Mesendoderm (in vitro differentiated cells): ENCODE results near the gene MGMT.
A peak's percentile ranks its signal among the peaks of the same experiment; 100 is the strongest.

Experiments
- DNase-seq: peaks from one replicate; pipeline ENCODE4 v3.0.0; 2013
- H2AK5ac ChIP-seq: 2 replicates; pipeline ENCODE4 v1.6.1; 2013; ENCODE audit warnings: low read length, inconsistent platforms
- H2BK120ac ChIP-seq: 2 replicates; pipeline ENCODE4 v1.6.1; 2013; ENCODE audit warnings: low read depth, mild to moderate bottlenecking, low read length, moderate library complexity, mixed read lengths
- H2BK15ac ChIP-seq: replicated peaks from 2 replicates; pipeline ENCODE4 v1.6.1; 2013; ENCODE audit warnings: low read depth, mild to moderate bottlenecking, moderate library complexity
- H2BK5ac ChIP-seq: 2 replicates; pipeline ENCODE4 v1.6.1; 2013; ENCODE audit warnings: low read length, inconsistent platforms
- H3K18ac ChIP-seq: 2 replicates; pipeline ENCODE4 v1.6.1; 2013; ENCODE audit warnings: mild to moderate bottlenecking, low read length, mixed read lengths
- H3K23ac ChIP-seq: one replicate; pipeline ENCODE4 v1.6.1; 2013; ENCODE audit warnings: low read length
- H3K27ac ChIP-seq: 2 replicates; pipeline ENCODE4 v1.5.1; 2013; ENCODE audit warnings: low read depth, mild to moderate bottlenecking, inconsistent platforms, low read length, moderate library complexity
- H3K27me3 ChIP-seq: 2 replicates; pipeline ENCODE4 v1.6.1; 2013; ENCODE audit warnings: low read length, control low read depth, mild to moderate bottlenecking, inconsistent platforms; ENCODE audit not compliant: insufficient read depth, poor library complexity
- H3K36me3 ChIP-seq: 2 replicates; pipeline ENCODE4 v1.6.1; 2013; ENCODE audit warnings: low read length, inconsistent platforms; ENCODE audit not compliant: control insufficient read depth, insufficient read depth
- H3K4ac ChIP-seq: one replicate; pipeline ENCODE4 v1.6.1; 2013; ENCODE audit warnings: low read depth, mild to moderate bottlenecking, low read length, moderate library complexity
- H3K4me1 ChIP-seq: 2 replicates; pipeline ENCODE4 v1.6.1; 2013; ENCODE audit warnings: low read depth, low read length, inconsistent platforms; ENCODE audit not compliant: control insufficient read depth
- H3K4me2 ChIP-seq: 2 replicates; pipeline ENCODE4 v1.6.1; 2013; ENCODE audit warnings: low read length
- H3K4me3 ChIP-seq: 2 replicates; pipeline ENCODE4 v1.5.1; 2013; ENCODE audit warnings: mild to moderate bottlenecking, low read length
- H3K56ac ChIP-seq: one replicate; pipeline ENCODE4 v1.6.1; 2013; ENCODE audit warnings: low read length
- H3K79me1 ChIP-seq: 2 replicates; pipeline ENCODE4 v1.6.1; 2013; ENCODE audit warnings: low read length, inconsistent platforms
- H3K79me2 ChIP-seq: 2 replicates; pipeline ENCODE4 v1.6.1; 2013; ENCODE audit warnings: mild to moderate bottlenecking, low read length; ENCODE audit not compliant: control insufficient read depth, insufficient read depth
- H3K9ac ChIP-seq: 2 replicates; pipeline ENCODE4 v1.6.1; 2013; ENCODE audit warnings: low read length, inconsistent platforms
- H4K5ac ChIP-seq: one replicate; pipeline ENCODE4 v1.6.1; 2013; ENCODE audit warnings: low read length
- H4K8ac ChIP-seq: one replicate; pipeline ENCODE4 v1.6.1; 2013; ENCODE audit warnings: low read depth, mild to moderate bottlenecking, control low read depth, low read length, moderate library complexity
- WGBS: extraction: QIAGEN DNeasy Blood & Tissue Kit; methylation state at CpG from one replicate; pipeline ENCODE4 v1.1.7; 2013; ENCODE audit warnings: low lambda C conversion rate, missing lambda C conversion rate; ENCODE audit not compliant: insufficient coverage; ENCODE audit errors: extremely low coverage; 5-methylcytosine and 5-hydroxymethylcytosine counted together

The MGMT gene

DNA sequence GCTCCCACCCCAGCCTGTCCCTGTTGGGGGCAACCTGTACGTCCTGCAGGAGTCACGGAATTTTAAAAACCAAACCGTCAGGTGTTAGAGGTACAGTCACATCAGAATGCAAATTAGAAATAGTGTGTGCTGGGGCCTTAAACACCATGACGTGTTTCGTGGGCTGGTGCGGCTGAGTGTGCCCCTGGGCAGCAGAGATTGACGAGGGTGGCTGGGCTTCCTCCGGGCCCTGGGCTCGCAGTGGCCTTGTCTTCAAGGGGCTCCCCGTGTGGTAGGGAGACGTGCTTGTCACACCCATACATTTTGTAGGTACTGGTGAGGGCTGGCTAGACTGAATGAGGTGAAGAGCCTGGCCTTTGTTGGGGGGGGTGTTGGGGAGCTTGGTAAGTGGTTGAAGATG, 7.6 kb downstream of the MGMT start:
- no peaks in the 10 kb centered on the region for H3K79me2 ChIP-seq
- no peaks in the 10 kb centered on the region for H3K36me3 ChIP-seq
- H2BK15ac ChIP-seq: no peak overlapping the region
- no CpG with 5 or more reads among the region's 11 CpGs for WGBS
- H2AK5ac ChIP-seq: no peak overlapping the region
- no peak overlapping the region for H4K8ac ChIP-seq
- no peak overlapping the region for H3K4ac ChIP-seq
- no peak overlapping the region for H3K56ac ChIP-seq
- H2BK120ac ChIP-seq: no peak overlapping the region
- no peaks in the 10 kb centered on the region for H3K4me1 ChIP-seq
- H3K18ac ChIP-seq: no peak overlapping the region
- no peak overlapping the region for H3K9ac ChIP-seq
- H3K27ac ChIP-seq: no peak overlapping the region
- no peak overlapping the region for H3K4me3 ChIP-seq
- no peak overlapping the region for H3K4me2 ChIP-seq
- no peak for DNase-seq
- no peak overlapping the region for H4K5ac ChIP-seq
- no peak overlapping the region for H3K23ac ChIP-seq
- H3K27me3 ChIP-seq: no peaks in the 10 kb centered on the region
- H2BK5ac ChIP-seq: no peak overlapping the region
- H3K79me1 ChIP-seq: no peaks in the 10 kb centered on the region

DNA sequence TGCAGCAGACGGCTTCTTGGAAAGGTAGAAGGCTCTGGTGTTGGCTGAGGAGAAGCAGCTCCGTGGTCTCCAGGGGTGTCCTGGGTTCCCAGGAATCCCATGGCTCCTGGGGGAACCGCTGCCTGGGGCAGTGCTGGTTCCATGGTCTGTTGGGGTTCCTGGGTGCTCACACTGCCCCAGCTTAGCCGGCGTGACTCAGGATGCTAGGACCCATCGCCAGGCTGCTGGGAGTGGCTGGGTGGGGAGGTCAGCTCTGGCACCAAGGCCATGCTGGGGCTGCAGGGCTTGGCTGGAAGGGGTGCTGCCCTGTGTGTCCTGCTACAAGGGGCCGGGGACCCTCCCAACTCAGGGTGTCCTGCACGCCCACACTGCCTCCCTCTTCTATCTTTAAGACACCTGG, 9.4 kb downstream of the MGMT start:
- Histone ChIP-seq H3K27me3 (no peaks in the 10 kb centered on the region), H3K79me2 (no peaks in the 10 kb centered on the region), H3K56ac (no peak overlapping the region), H2BK15ac (no peak overlapping the region), H3K79me1 (no peaks in the 10 kb centered on the region), H3K4me2 (no peak overlapping the region), H3K4me3 (no peak overlapping the region), H4K8ac (no peak overlapping the region), H3K4ac (no peak overlapping the region), H3K36me3 (no peaks in the 10 kb centered on the region), H4K5ac (no peak overlapping the region), H2BK5ac (no peak overlapping the region), H3K18ac (no peak overlapping the region), H2BK120ac (no peak overlapping the region), H3K23ac (no peak overlapping the region), H3K4me1 (no peaks in the 10 kb centered on the region), H3K9ac (no peak overlapping the region), H3K27ac (no peak overlapping the region), H2AK5ac (no peak overlapping the region)
- no CpG with 5 or more reads among the region's 8 CpGs for WGBS
- DNase-seq: no peak

DNA sequence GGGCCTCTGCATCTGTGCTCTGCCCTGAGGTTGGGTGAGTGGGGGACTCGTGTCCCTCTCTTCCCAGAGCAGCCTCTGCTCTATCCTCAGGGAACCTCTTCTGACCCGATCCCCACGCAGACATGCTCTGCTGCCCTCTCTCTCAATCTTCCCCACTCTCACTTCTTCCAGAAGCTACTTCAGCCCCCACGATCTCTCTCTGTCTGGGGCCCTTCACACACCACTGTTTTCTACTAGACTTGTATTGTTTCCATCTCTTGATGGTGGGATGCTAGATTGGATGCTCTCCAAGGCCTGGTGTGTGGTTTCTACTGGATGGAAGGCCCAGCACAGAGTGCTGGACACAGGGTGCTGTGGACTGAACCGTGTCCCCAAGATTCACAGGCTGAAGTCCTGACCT, 10.0 kb downstream of the MGMT start:
- Histone ChIP-seq H2BK120ac (no peak overlapping the region), H2BK5ac (no peak overlapping the region), H3K79me2 (no peaks in the 10 kb centered on the region)

DNA sequence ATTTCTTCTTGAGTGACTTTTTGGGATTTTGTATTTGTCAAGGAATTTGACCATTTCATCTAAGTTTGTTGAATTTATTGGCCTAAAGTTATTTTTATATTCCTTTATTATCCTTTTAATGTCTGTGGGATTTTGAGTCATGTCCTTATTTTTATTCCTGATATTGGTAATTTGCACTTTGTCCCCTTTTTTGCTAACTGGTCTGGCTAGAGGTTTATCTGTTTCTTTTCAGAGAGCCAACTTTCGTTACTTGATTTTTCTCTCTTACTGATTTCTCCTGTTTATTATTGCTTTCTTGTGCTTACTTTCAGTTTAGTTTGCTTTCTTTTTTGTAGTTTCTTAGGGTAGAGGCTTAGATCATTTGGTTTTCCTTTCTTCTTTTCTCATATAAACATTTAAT, 14.6 kb downstream of the MGMT start:
- Histone ChIP-seq H3K4ac (no peak overlapping the region), H4K8ac (no peak overlapping the region)

More for the DNA sequence above, 10.0 kb downstream of the MGMT start:
- Histone ChIP-seq H3K9ac (no peak overlapping the region), H4K5ac (no peak overlapping the region), H3K27ac (no peak overlapping the region), H2BK15ac (no peak overlapping the region), H3K36me3 (no peaks in the 10 kb centered on the region), H3K23ac (no peak overlapping the region), H3K79me1 (no peaks in the 10 kb centered on the region), H3K18ac (no peak overlapping the region), H3K4ac (no peak overlapping the region), H3K4me2 (no peak overlapping the region), H4K8ac (no peak overlapping the region), H3K4me1 (no peaks in the 10 kb centered on the region), H3K56ac (no peak overlapping the region), H2AK5ac (no peak overlapping the region), H3K4me3 (no peak overlapping the region), H3K27me3 (no peaks in the 10 kb centered on the region)
- no peak for DNase-seq
- no CpG with 5 or more reads among the region's 5 CpGs for WGBS

DNA sequence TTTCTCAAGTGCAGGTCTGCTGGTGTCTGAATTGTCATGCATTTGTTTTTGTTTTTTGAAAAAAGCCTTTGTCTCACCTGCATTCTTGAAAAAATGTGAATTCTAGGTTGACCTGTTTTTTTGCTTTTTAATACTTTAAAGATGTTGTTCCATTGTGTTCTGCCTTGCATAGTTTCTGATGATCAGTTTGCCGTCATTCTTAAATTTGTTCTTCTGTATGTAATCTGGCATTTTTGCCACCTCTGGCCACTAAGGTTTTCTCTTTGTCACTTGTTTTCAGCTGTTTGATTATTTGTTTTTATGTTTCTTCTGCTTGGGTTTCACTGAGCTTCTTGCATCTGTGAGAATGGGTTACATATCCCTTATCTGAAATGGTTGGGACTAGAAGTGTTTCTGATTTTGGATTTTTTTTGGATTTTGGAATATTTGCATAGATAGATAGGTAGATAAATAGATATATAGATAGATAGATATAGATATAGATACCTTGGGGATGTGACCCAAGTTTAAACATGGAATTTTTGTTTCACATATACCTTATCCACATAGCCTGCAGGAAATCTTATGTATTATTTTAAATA, 16.5 kb downstream of the MGMT start:
- no peak overlapping the region for H3K9ac ChIP-seq
- no peak overlapping the region for H3K27ac ChIP-seq
- WGBS: no CpG with 5 or more reads among the region's 1 CpG
- H3K79me1 ChIP-seq: no peaks in the 10 kb centered on the region
- peak; percentile 33 for DNase-seq
- no peak overlapping the region for H3K4me3 ChIP-seq
- no peaks in the 10 kb centered on the region for H3K79me2 ChIP-seq
- H3K27me3 ChIP-seq: no peaks in the 10 kb centered on the region
- H2BK5ac ChIP-seq: no peak overlapping the region
- H2BK15ac ChIP-seq: no peak overlapping the region
- no peak overlapping the region for H4K5ac ChIP-seq
- no peak overlapping the region for H2BK120ac ChIP-seq
- no peak overlapping the region for H3K56ac ChIP-seq
- H3K18ac ChIP-seq: no peak overlapping the region
- H3K4ac ChIP-seq: no peak overlapping the region
- H3K23ac ChIP-seq: no peak overlapping the region
- no peak overlapping the region for H3K4me2 ChIP-seq
- no peak overlapping the region for H2AK5ac ChIP-seq
- no peaks in the 10 kb centered on the region for H3K4me1 ChIP-seq
- H4K8ac ChIP-seq: no peak overlapping the region
- H3K36me3 ChIP-seq: no peaks in the 10 kb centered on the region

More for the DNA sequence above, 14.6 kb downstream of the MGMT start:
- H3K23ac ChIP-seq: no peak overlapping the region
- H2BK15ac ChIP-seq: no peak overlapping the region
- no peak overlapping the region for H3K4me2 ChIP-seq
- WGBS: no CpG with 5 or more reads among the region's 1 CpG
- no peak overlapping the region for H3K9ac ChIP-seq
- H3K27ac ChIP-seq: no peak overlapping the region
- H4K5ac ChIP-seq: no peak overlapping the region
- H2BK5ac ChIP-seq: no peak overlapping the region
- no peak for DNase-seq
- no peaks in the 10 kb centered on the region for H3K27me3 ChIP-seq
- H3K56ac ChIP-seq: no peak overlapping the region
- H3K4me1 ChIP-seq: no peaks in the 10 kb centered on the region
- no peaks in the 10 kb centered on the region for H3K79me1 ChIP-seq
- no peak overlapping the region for H3K4me3 ChIP-seq
- no peaks in the 10 kb centered on the region for H3K36me3 ChIP-seq
- no peak overlapping the region for H3K18ac ChIP-seq
- H2AK5ac ChIP-seq: no peak overlapping the region
- no peaks in the 10 kb centered on the region for H3K79me2 ChIP-seq
- H2BK120ac ChIP-seq: no peak overlapping the region

DNA sequence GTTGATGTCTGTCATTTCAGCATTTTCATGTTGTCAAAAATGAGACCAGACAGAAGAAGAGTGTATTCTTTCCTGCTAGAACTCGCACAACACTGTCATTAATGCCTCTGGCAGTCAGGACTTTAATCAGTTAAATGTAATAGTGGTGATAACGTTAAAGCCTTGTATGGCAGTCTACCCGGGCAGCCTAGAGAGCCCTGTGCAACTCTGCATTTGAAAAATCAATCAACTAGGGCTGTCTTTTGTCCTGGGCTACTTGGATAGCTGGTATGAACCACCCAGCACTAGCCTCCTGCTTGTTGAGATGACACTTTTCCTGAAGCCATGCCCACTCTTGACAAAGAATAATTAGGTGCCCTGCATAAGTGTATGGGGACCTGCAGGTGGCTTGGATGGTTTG, 19.8 kb downstream of the MGMT start:
- H3K27me3 ChIP-seq: no peaks in the 10 kb centered on the region
- H3K9ac ChIP-seq: no peak overlapping the region
- no peak overlapping the region for H3K4me3 ChIP-seq
- no peak overlapping the region for H2BK15ac ChIP-seq
- no peak overlapping the region for H3K18ac ChIP-seq
- H4K5ac ChIP-seq: no peak overlapping the region
- no peak overlapping the region for H3K4me2 ChIP-seq
- no peaks in the 10 kb centered on the region for H3K4me1 ChIP-seq
- no CpG with 5 or more reads among the region's 3 CpGs for WGBS
- no peaks in the 10 kb centered on the region for H3K36me3 ChIP-seq
- H3K79me2 ChIP-seq: no peaks in the 10 kb centered on the region
- DNase-seq: no peak
- H3K4ac ChIP-seq: no peak overlapping the region
- H2BK5ac ChIP-seq: no peak overlapping the region
- H4K8ac ChIP-seq: no peak overlapping the region
- no peak overlapping the region for H3K23ac ChIP-seq
- H3K79me1 ChIP-seq: no peaks in the 10 kb centered on the region
- no peak overlapping the region for H2AK5ac ChIP-seq
- H2BK120ac ChIP-seq: no peak overlapping the region
- no peak overlapping the region for H3K56ac ChIP-seq
- H3K27ac ChIP-seq: no peak overlapping the region
